ENCODE results near the gene IFT81.
A peak's percentile ranks its signal among the peaks of the same experiment; 100 is the strongest.

Gene IFT81

GRCh38 chr12:110137786-110138185 is 13.6 kb downstream of the IFT81 start:
- in situ Hi-C loops (cut with HindIII; ENCODE audit: low pct_ligation_motif_present, low pct_unique_long_range_greater_than_20kb, low sequenced_read_pairs): no loop called here
- no peak for DNase-seq

- in situ Hi-C loops (cut with HindIII; ENCODE audit: low pct_ligation_motif_present, low pct_unique_long_range_greater_than_20kb, low sequenced_read_pairs): no loop called here
- DNase-seq: no peak
These were observed 17.2 kb downstream of the IFT81 start for GRCh38 chr12:110141389-110141788.

- no peak for DNase-seq
- in situ Hi-C loops (cut with HindIII; ENCODE audit: low pct_ligation_motif_present, low pct_unique_long_range_greater_than_20kb, low sequenced_read_pairs): no loop called here
These were observed 22.8 kb downstream of the IFT81 start for GRCh38 chr12:110146986-110147385.

GRCh38 chr12:110149086-110149660 is 25.0 kb downstream of the IFT81 start:
- in situ Hi-C loops (cut with HindIII; ENCODE audit: low pct_ligation_motif_present, low pct_unique_long_range_greater_than_20kb, low sequenced_read_pairs): no loop called here
- no peak for DNase-seq

GRCh38 chr12:110156766-110157165 is 32.6 kb downstream of the IFT81 start:
- no peak for DNase-seq
- in situ Hi-C loops (cut with HindIII; ENCODE audit: low pct_ligation_motif_present, low pct_unique_long_range_greater_than_20kb, low sequenced_read_pairs): no loop called here

GRCh38 chr12:110157539-110157938 is 33.4 kb downstream of the IFT81 start:
- no peak for DNase-seq
- in situ Hi-C loops (cut with HindIII; ENCODE audit: low pct_ligation_motif_present, low pct_unique_long_range_greater_than_20kb, low sequenced_read_pairs): no loop called here

- in situ Hi-C loops (cut with HindIII; ENCODE audit: low pct_ligation_motif_present, low pct_unique_long_range_greater_than_20kb, low sequenced_read_pairs): no loop called here
- DNase-seq: no peak
These were observed 35.6 kb downstream of the IFT81 start for GRCh38 chr12:110159671-110160245.

GRCh38 chr12:110165540-110166159 is 41.5 kb downstream of the IFT81 start:
- DNase-seq: peak; percentile 38
- in situ Hi-C loops (cut with HindIII; ENCODE audit: low pct_ligation_motif_present, low pct_unique_long_range_greater_than_20kb, low sequenced_read_pairs): no loop called here

GRCh38 chr12:110168732-110169455 is 44.7 kb downstream of the IFT81 start:
- in situ Hi-C loops (cut with HindIII; ENCODE audit: low pct_ligation_motif_present, low pct_unique_long_range_greater_than_20kb, low sequenced_read_pairs): no loop called here
- DNase-seq: no peak

- DNase-seq: no peak
- in situ Hi-C loops (cut with HindIII; ENCODE audit: low pct_ligation_motif_present, low pct_unique_long_range_greater_than_20kb, low sequenced_read_pairs): no loop called here
These were observed 46.5 kb downstream of the IFT81 start for GRCh38 chr12:110170535-110171185.

- DNase-seq: no peak
- in situ Hi-C loops (cut with HindIII; ENCODE audit: low pct_ligation_motif_present, low pct_unique_long_range_greater_than_20kb, low sequenced_read_pairs): no loop called here
These were observed 47.0 kb downstream of the IFT81 start for GRCh38 chr12:110171186-110171538.

GRCh38 chr12:110171636-110172035 is 47.5 kb downstream of the IFT81 start:
- in situ Hi-C loops (cut with HindIII; ENCODE audit: low pct_ligation_motif_present, low pct_unique_long_range_greater_than_20kb, low sequenced_read_pairs): no loop called here
- no peak for DNase-seq

GRCh38 chr12:110174373-110174996 is 50.3 kb downstream of the IFT81 start:
- no peak for DNase-seq
- in situ Hi-C loops (cut with HindIII; ENCODE audit: low pct_ligation_motif_present, low pct_unique_long_range_greater_than_20kb, low sequenced_read_pairs): no loop called here

- in situ Hi-C loops (cut with HindIII; ENCODE audit: low pct_ligation_motif_present, low pct_unique_long_range_greater_than_20kb, low sequenced_read_pairs): no loop called here
- no peak for DNase-seq
These were observed 51.0 kb downstream of the IFT81 start for GRCh38 chr12:110175201-110175600.

GRCh38 chr12:110176745-110177144 is 52.6 kb downstream of the IFT81 start:
- in situ Hi-C loops (cut with HindIII; ENCODE audit: low pct_ligation_motif_present, low pct_unique_long_range_greater_than_20kb, low sequenced_read_pairs): no loop called here

GRCh38 chr12:110179291-110179690 is 55.1 kb downstream of the IFT81 start:
- in situ Hi-C loops (cut with HindIII; ENCODE audit: low pct_ligation_motif_present, low pct_unique_long_range_greater_than_20kb, low sequenced_read_pairs): no loop called here

More at GRCh38 chr12:110176745-110177144, 52.6 kb downstream of the IFT81 start:
- DNase-seq: no peak

GRCh38 chr12:110180591-110181005 is 56.4 kb downstream of the IFT81 start:
- in situ Hi-C loops (cut with HindIII; ENCODE audit: low pct_ligation_motif_present, low pct_unique_long_range_greater_than_20kb, low sequenced_read_pairs): no loop called here
- DNase-seq: no peak

More at GRCh38 chr12:110179291-110179690, 55.1 kb downstream of the IFT81 start:
- peak; percentile 28 for DNase-seq

- in situ Hi-C loops (cut with HindIII; ENCODE audit: low pct_ligation_motif_present, low pct_unique_long_range_greater_than_20kb, low sequenced_read_pairs): no loop called here
- DNase-seq: no peak
These were observed 58.1 kb downstream of the IFT81 start for GRCh38 chr12:110182281-110182680.

GRCh38 chr12:110183386-110183785 is 59.2 kb downstream of the IFT81 start:
- no peak for DNase-seq
- in situ Hi-C loops (cut with HindIII; ENCODE audit: low pct_ligation_motif_present, low pct_unique_long_range_greater_than_20kb, low sequenced_read_pairs): no loop called here
